Activated B cell treated with CpG ODN at 0.5 μM for 24 hours (primary cell): ENCODE results near the gene PERP. TPM values are rescaled to one million over a fixed set of nuclear protein-coding genes. Genes with fewer than 3 reads are reported as not detected.
"Not testable (repeated sequence)": the region's sequence is repeated elsewhere in the genome, so short reads cannot be mapped to it uniquely, and the experiment has no call there.

Source experiments
- ATAC-seq: fragments of 200-7000 bp; cut with Tn5 transposase; one replicate; pipeline ENCODE4 v1.10.0; 2021; ENCODE audit warnings: low read depth, mild to moderate bottlenecking, moderate library complexity
- CTCF ChIA-PET: fragments of 350-600 bp; sonication (Branson Sonifier 250); formaldehyde crosslinking; loops from one replicate; lab custom pipeline; 2021; ENCODE audit warnings: antibody characterized with exemption; lab: Charles Lee
- POLR2A ChIA-PET: fragments of 350-600 bp; sonication (Branson Sonifier 250); formaldehyde crosslinking; loops from one replicate; lab custom pipeline; 2021; ENCODE audit warnings: antibody characterized with exemption; lab: Charles Lee
- DNase-seq: peaks from one replicate; pipeline ENCODE4 v3.0.0; 2022
- H3K27ac Mint-ChIP-seq: one replicate; pipeline ENCODE4 v1.8.0; 2020; ENCODE audit warnings: mixed read lengths
- H3K27me3 Mint-ChIP-seq: one replicate; pipeline ENCODE4 v1.8.0; 2021; ENCODE audit warnings: mixed read lengths
- H3K36me3 Mint-ChIP-seq: one replicate; pipeline ENCODE4 v1.8.0; 2021; ENCODE audit warnings: low read depth, mixed read lengths
- H3K4me1 Mint-ChIP-seq: one replicate; pipeline ENCODE4 v1.8.0; 2021; ENCODE audit warnings: mixed read lengths
- H3K4me3 Mint-ChIP-seq: one replicate; pipeline ENCODE4 v1.8.0; 2020; ENCODE audit warnings: mild to moderate bottlenecking, mixed read lengths
- H3K9me3 Mint-ChIP-seq: one replicate; pipeline ENCODE4 v1.8.0; 2020; ENCODE audit warnings: mixed read lengths
- CTCF ChIP-seq: fragments of 200-600 bp; IDR thresholded peaks from one replicate; pipeline ENCODE4 v1.8.0; 2022; ENCODE audit warnings: antibody characterized with exemption, mild to moderate bottlenecking
- intact Hi-C: fragments of 100-400 bp; cut with micrococcal nuclease; formaldehyde crosslinking; loops from one replicate; pipeline ENCODE4 v1.15.1; 2024
- total RNA-seq: library from RNA; stranded (reverse); gene quantifications from 2 replicates; pipeline ENCODE4 v1.2.3, GENCODE V29; 2022

PERP gene
- total RNA-seq, 1 donor from 2014 or later = 0.18 TPM

DNA sequence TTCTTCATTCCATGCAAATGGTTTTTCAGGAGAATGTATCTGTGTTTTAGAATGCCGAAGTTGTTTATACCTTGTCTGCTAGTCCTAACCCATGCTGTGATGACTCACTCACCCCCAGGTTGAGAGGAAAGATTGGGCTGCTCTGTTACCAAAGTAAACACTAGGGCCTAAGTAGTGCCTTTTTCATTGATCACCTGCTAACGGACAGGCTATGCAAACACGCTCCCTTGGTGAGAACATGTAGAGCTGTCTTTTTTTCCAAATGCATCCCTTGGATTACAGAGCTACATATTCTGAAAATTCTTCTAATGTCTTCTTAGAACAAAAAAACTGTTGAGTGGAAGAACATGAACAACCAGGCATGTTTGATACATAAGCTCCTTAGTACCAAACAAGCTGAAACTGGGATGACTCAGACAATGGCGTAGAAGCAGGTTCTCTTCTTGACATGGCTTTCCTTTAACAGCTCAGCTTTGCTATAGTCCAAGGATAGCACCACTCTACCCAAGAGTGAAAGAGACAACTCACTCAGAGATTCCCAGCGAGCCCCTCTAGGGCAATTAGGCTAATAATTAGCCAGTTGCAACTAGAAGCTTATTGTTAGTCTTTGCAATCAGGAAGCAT is 20.5 kb downstream of the PERP start:
- H3K27ac Mint-ChIP-seq = no peak overlapping the region
- TF ChIP-seq CTCF = no peak
- H3K36me3 Mint-ChIP-seq = no peaks in the 10 kb centered on the region
- DNase-seq (no peak), ATAC-seq (no peak)
- no peak overlapping the region for H3K4me3 Mint-ChIP-seq
- ChIA-PET POLR2A (no interaction called here), CTCF (interaction anchor here (0.9 kb wide), 1 partner anchor 85 kb away, joined by 4 read pairs; no protein-coding TSS in a partner anchor)
- intact Hi-C loops = no loop called here
- H3K27me3 Mint-ChIP-seq = peaks cover 32% of the 10 kb centered on the region
- no peaks in the 10 kb centered on the region for H3K4me1 Mint-ChIP-seq
- no peaks in the 10 kb centered on the region for H3K9me3 Mint-ChIP-seq

GRCh38 chr6:138085839-138086222 is 21.4 kb downstream of the PERP start:
- intact Hi-C loops = no loop called here
- Mint-ChIP-seq H3K4me1 (no peaks in the 10 kb centered on the region), H3K36me3 (no peaks in the 10 kb centered on the region), H3K27ac (no peak overlapping the region), H3K9me3 (peaks cover 2% of the 10 kb centered on the region), H3K27me3 (peaks cover 32% of the 10 kb centered on the region), H3K4me3 (no peak overlapping the region)
- DNase-seq = no peak
- no peak for TF ChIP-seq CTCF
- POLR2A ChIA-PET = no interaction called here
- CTCF ChIA-PET = no interaction called here
- ATAC-seq = no peak

- no peak overlapping the region for H3K27ac Mint-ChIP-seq
- ChIA-PET CTCF (no interaction called here), POLR2A (no interaction called here)
- H3K4me3 Mint-ChIP-seq = no peak overlapping the region
- peaks cover 2% of the 10 kb centered on the region for H3K9me3 Mint-ChIP-seq
- no peak for TF ChIP-seq CTCF
- ATAC-seq = no peak
- H3K4me1 Mint-ChIP-seq = no peaks in the 10 kb centered on the region
- intact Hi-C loops = no loop called here
- no peak for DNase-seq
- H3K36me3 Mint-ChIP-seq = no peaks in the 10 kb centered on the region
- peaks cover 31% of the 10 kb centered on the region for H3K27me3 Mint-ChIP-seq
These were observed 22.0 kb downstream of the PERP start for GRCh38 chr6:138084904-138085838.

DNA sequence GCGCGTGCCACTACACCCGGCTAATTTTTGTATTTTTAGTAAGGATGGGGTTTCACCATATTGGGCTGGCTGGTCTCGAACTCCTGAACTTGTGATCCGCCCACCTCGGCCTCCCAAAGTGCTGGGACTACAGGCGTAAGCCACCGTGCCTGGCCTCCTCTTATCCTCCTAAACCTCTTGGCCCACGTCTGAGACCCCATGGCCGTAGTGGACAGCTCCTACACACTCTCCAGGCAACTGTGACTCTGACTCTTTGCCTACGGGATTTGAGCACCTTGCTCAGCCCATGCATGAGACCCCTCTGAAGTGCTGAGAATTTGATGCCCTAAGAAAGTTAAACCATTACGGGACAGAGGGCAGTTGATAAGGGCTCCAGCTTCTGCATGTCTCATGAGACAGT is 25.0 kb downstream of the PERP start:
- DNase-seq (no peak), ATAC-seq (no peak)
- Mint-ChIP-seq H3K4me1 (no peaks in the 10 kb centered on the region), H3K9me3 (peaks cover 2% of the 10 kb centered on the region), H3K36me3 (no peaks in the 10 kb centered on the region), H3K4me3 (no peak overlapping the region), H3K27ac (no peak overlapping the region), H3K27me3 (peaks cover 37% of the 10 kb centered on the region)
- ChIA-PET POLR2A (no interaction called here), CTCF (no interaction called here)
- intact Hi-C loops = no loop called here
- no peak for TF ChIP-seq CTCF

DNA sequence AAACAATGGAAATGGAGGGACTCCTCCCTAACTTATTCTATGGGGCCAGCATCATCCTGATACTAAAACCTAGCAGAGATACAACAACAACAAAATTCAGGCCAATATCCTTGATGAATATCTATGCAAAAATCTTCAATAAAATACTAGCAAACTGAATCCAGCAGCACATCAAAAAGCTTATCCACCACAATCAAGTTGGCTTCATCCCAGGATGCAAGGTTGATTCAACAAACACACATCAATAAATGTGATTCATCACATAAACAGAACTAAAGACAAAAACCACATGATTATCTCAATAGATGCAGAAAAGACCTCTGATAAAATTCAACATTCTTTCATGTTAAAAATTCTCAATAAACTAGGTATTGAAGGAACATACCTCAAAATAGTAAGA is 27.7 kb downstream of the PERP start:
- H3K4me1 Mint-ChIP-seq, H3K36me3 Mint-ChIP-seq, H3K9me3 Mint-ChIP-seq, DNase-seq, CTCF ChIA-PET, H3K27ac Mint-ChIP-seq, H3K4me3 Mint-ChIP-seq, intact Hi-C loops, ATAC-seq, POLR2A ChIA-PET: not testable (repeated sequence)
- H3K27me3 Mint-ChIP-seq = peaks cover 42% of the 10 kb centered on the region
